ENCODE data around the gene COPG1.

The COPG1 gene

GRCh38 chr3:129314386-129315222 lies 65.2 kb downstream of the COPG1 start:
- DNase-seq, result peak; percentile 65

GRCh38 chr3:129315223-129315997 lies 66.0 kb downstream of the COPG1 start:
- no peak for DNase-seq

- DNase-seq, result no peak
Measured at GRCh38 chr3:129315998-129316247, 66.5 kb downstream of the COPG1 start.

GRCh38 chr3:129316248-129317013 lies 67.0 kb downstream of the COPG1 start:
- peak; percentile 78 for DNase-seq

GRCh38 chr3:129317014-129317771 lies 67.8 kb downstream of the COPG1 start:
- no peak for DNase-seq

GRCh38 chr3:129317848-129318247 lies 68.4 kb downstream of the COPG1 start:
- DNase-seq, result no peak

GRCh38 chr3:129318921-129319320 lies 69.5 kb downstream of the COPG1 start:
- no peak for DNase-seq

GRCh38 chr3:129320261-129320660 lies 70.9 kb downstream of the COPG1 start:
- DNase-seq, result no peak

GRCh38 chr3:129320825-129321487 lies 71.5 kb downstream of the COPG1 start:
- DNase-seq, result no peak

- no peak for DNase-seq
Measured at GRCh38 chr3:129321887-129322286, 72.5 kb downstream of the COPG1 start.

- DNase-seq, result no peak
Measured at GRCh38 chr3:129323651-129324294, 74.4 kb downstream of the COPG1 start.

GRCh38 chr3:129324855-129325254 lies 75.4 kb downstream of the COPG1 start:
- DNase-seq, result no peak

GRCh38 chr3:129325383-129325782 lies 76.0 kb downstream of the COPG1 start:
- no peak for DNase-seq

- no peak for DNase-seq
Measured at GRCh38 chr3:129326138-129326537, 76.7 kb downstream of the COPG1 start.

GRCh38 chr3:129326595-129326994 lies 77.2 kb downstream of the COPG1 start:
- no peak for DNase-seq
